Measurements from ENCODE around the gene PREP. TPM values are rescaled to one million over a fixed set of nuclear protein-coding genes. Genes with fewer than 3 reads are reported as not detected.
"Not testable (repeated sequence)": the region's sequence is repeated elsewhere in the genome, so short reads cannot be mapped to it uniquely, and the experiment has no call there.

PREP gene
- total RNA-seq, 1 donor = 19.0 TPM

- no peak overlapping the region for H3K4me3 ChIP-seq (ENCODE audit: low read depth, low read length)
- TF ChIP-seq CTCF (IDR thresholded peaks at IDR 0.05; ENCODE audit: insufficient read depth, low read depth, low read length) = no peak
- DNase-seq (ENCODE audit: low read depth) = no peak
Observed at GRCh38 chr6:105348897-105349296, 54.0 kb downstream of the PREP start.

GRCh38 chr6:105346052-105346451 lies 56.8 kb downstream of the PREP start:
- DNase-seq (ENCODE audit: low read depth) = peak; percentile 68
- no peak overlapping the region for H3K4me3 ChIP-seq (ENCODE audit: low read depth, low read length)
- TF ChIP-seq CTCF (IDR thresholded peaks at IDR 0.05; ENCODE audit: insufficient read depth, low read depth, low read length) = no peak

- TF ChIP-seq CTCF (IDR thresholded peaks at IDR 0.05; ENCODE audit: insufficient read depth, low read depth, low read length) = no peak
- no peak overlapping the region for H3K4me3 ChIP-seq (ENCODE audit: low read depth, low read length)
- DNase-seq (ENCODE audit: low read depth) = no peak
Observed at GRCh38 chr6:105345506-105345905, 57.4 kb downstream of the PREP start.

GRCh38 chr6:105344881-105345370 lies 58.0 kb downstream of the PREP start:
- DNase-seq (ENCODE audit: low read depth) = no peak
- no peak overlapping the region for H3K4me3 ChIP-seq (ENCODE audit: low read depth, low read length)
- no peak for TF ChIP-seq CTCF (IDR thresholded peaks at IDR 0.05; ENCODE audit: insufficient read depth, low read depth, low read length)

GRCh38 chr6:105338350-105338983 lies 64.4 kb downstream of the PREP start:
- not testable (repeated sequence) for DNase-seq (ENCODE audit: low read depth); H3K4me3 ChIP-seq (ENCODE audit: low read depth, low read length)

GRCh38 chr6:105336986-105337385 lies 65.9 kb downstream of the PREP start:
- DNase-seq (ENCODE audit: low read depth) = no peak
- no peak overlapping the region for H3K4me3 ChIP-seq (ENCODE audit: low read depth, low read length)
- no peak for TF ChIP-seq CTCF (IDR thresholded peaks at IDR 0.05; ENCODE audit: insufficient read depth, low read depth, low read length)

- no peak for TF ChIP-seq CTCF (IDR thresholded peaks at IDR 0.05; ENCODE audit: insufficient read depth, low read depth, low read length)
- DNase-seq (ENCODE audit: low read depth) = no peak
- H3K4me3 ChIP-seq (ENCODE audit: low read depth, low read length) = no peak overlapping the region
Observed at GRCh38 chr6:105332576-105332975, 70.3 kb downstream of the PREP start.

Measured in fibroblast of villous mesenchyme (primary cell).